PC-3 (cell line): ENCODE data around the gene DOK7. TPM values are rescaled to one million over a fixed set of nuclear protein-coding genes. Genes with fewer than 3 reads are reported as not detected.

Source experiments
- ATAC-seq: fragments of 200-7000 bp; cut with Tn5 transposase; 2 replicates; pipeline ENCODE4 v1.9.1; 2020; ENCODE audit warnings: mild to moderate bottlenecking, moderate library complexity
- BruUV-seq: library from RNA; stranded (reverse); fragments of 400-500 nt; replicated peaks from 2 replicates; lab custom pipeline; 2021; lab: Mats Ljungman, UMichigan
- CTCF ChIA-PET: fragments of 300-600 bp; sonication (Branson Sonifier 250); formaldehyde crosslinking; loops from one replicate; lab custom pipeline; 2022; ENCODE audit warnings: antibody characterized with exemption; lab: Charles Lee
- POLR2A ChIA-PET: fragments of 300-600 bp; sonication (Branson Sonifier 250); formaldehyde crosslinking; loops from one replicate; lab custom pipeline; 2022; ENCODE audit warnings: antibody characterized with exemption; ENCODE audit not compliant: unreplicated experiment; lab: Charles Lee
- DNase-seq: peaks from one replicate; pipeline ENCODE4 v3.0.0-alpha.2; 2015
- H2AFZ ChIP-seq: fragments of 300-600 bp; sonication (generic); 2 replicates; pipeline ENCODE4 v1.6.0; 2016; ENCODE audit warnings: antibody characterized with exemption, low read length
- H3F3A ChIP-seq: fragments of 300-600 bp; sonication (generic); one replicate; pipeline ENCODE4 v1.6.0; 2017; ENCODE audit warnings: antibody characterized with exemption, low read length, control low read depth, mild to moderate bottlenecking; ENCODE audit not compliant: unreplicated experiment
- H3K27ac ChIP-seq: fragments of 300-600 bp; sonication (generic); 2 replicates; pipeline ENCODE4 v1.5.1; 2016; ENCODE audit warnings: mild to moderate bottlenecking, low read length
- H3K27me3 ChIP-seq: fragments of 300-600 bp; sonication (generic); 2 replicates; pipeline ENCODE4 v1.6.1; 2016; ENCODE audit warnings: low read length, mixed read lengths
- H3K36me3 ChIP-seq: fragments of 300-600 bp; sonication (generic); 2 replicates; pipeline ENCODE4 v1.6.1; 2016; ENCODE audit warnings: low read depth, mixed run types, low read length, mixed read lengths
- H3K4me1 ChIP-seq: fragments of 300-600 bp; sonication (generic); 2 replicates; pipeline ENCODE4 v1.5.1; 2016; ENCODE audit warnings: low read length; ENCODE audit not compliant: insufficient read depth
- H3K4me2 ChIP-seq: fragments of 300-600 bp; sonication (generic); 2 replicates; pipeline ENCODE4 v1.6.0; 2016; ENCODE audit warnings: low read length
- H3K4me3 ChIP-seq: fragments of 300-600 bp; sonication (generic); 2 replicates; pipeline ENCODE4 v1.5.1; 2016; ENCODE audit warnings: mild to moderate bottlenecking, low read length, mixed read lengths
- H3K79me2 ChIP-seq: fragments of 300-600 bp; sonication (generic); 2 replicates; pipeline ENCODE4 v1.6.1; 2017; ENCODE audit warnings: low read length, mixed read lengths
- H3K9ac ChIP-seq: fragments of 300-600 bp; sonication (generic); 2 replicates; pipeline ENCODE4 v1.6.0; 2016; ENCODE audit warnings: mild to moderate bottlenecking, low read length
- H3K9me2 ChIP-seq: fragments of 300-600 bp; sonication (generic); replicated peaks from 2 replicates; pipeline ENCODE4 v1.6.1; 2016; ENCODE audit warnings: mixed run types, low read length, mixed read lengths
- H3K9me3 ChIP-seq: fragments of 300-600 bp; sonication (generic); 2 replicates; pipeline ENCODE4 v1.6.1; 2016; ENCODE audit warnings: low read length, mixed read lengths
- H4K20me1 ChIP-seq: fragments of 300-600 bp; sonication (generic); 2 replicates; pipeline ENCODE4 v1.6.1; 2016; ENCODE audit warnings: low read length, mixed read lengths
- CTCF ChIP-seq: fragments of 300-600 bp; sonication (generic); conservative IDR thresholded peaks from 2 replicates; pipeline ENCODE4 v1.5.1; 2017; ENCODE audit warnings: antibody characterized with exemption, low read depth, mild to moderate bottlenecking, low read length
- EZH2 ChIP-seq: fragments of 300-600 bp; sonication (generic); IDR thresholded peaks from one replicate; pipeline ENCODE4 v1.6.1; 2017; ENCODE audit warnings: antibody characterized with exemption, mild to moderate bottlenecking, low read length; ENCODE audit not compliant: unreplicated experiment
- EZH2phosphoT487 ChIP-seq: fragments of 300-600 bp; sonication (generic); IDR thresholded peaks from 2 replicates; pipeline ENCODE4 v1.6.1; 2018; ENCODE audit warnings: mild to moderate bottlenecking, antibody characterized with exemption, low read length, borderline replicate concordance
- intact Hi-C: fragments of 100-400 bp; cut with micrococcal nuclease; formaldehyde crosslinking; loops from 2 replicates; pipeline ENCODE4 v1.9.0; 2023
- total RNA-seq: library from RNA; depleted of rRNA; stranded (reverse); fragments of >200 nt; gene quantifications from 2 replicates; pipeline ENCODE4 v1.2.3, GENCODE V29; 2014

Gene DOK7
- total RNA-seq, 1 experiment from 2014 or later: 2.5 TPM

- H3K79me2 ChIP-seq: peaks cover 16% of the 10 kb centered on the region
These were observed 61.2 kb downstream of the DOK7 start for GRCh38 chr4:3524349-3524748.

GRCh38 chr4:3524920-3525319 is 61.8 kb downstream of the DOK7 start:
- intact Hi-C loops: no loop called here
- no peaks in the 10 kb centered on the region for H3F3A ChIP-seq
- TF ChIP-seq CTCF: no peak
- TF ChIP-seq EZH2: no peak
- TF ChIP-seq EZH2phosphoT487: no peak
- no peak overlapping the region for H3K4me2 ChIP-seq
- H4K20me1 ChIP-seq: no peaks in the 10 kb centered on the region
- no peaks in the 10 kb centered on the region for H3K4me1 ChIP-seq
- no peak overlapping the region for H3K27ac ChIP-seq
- BruUV-seq: no TSS peak
- H2AFZ ChIP-seq: no peak overlapping the region
- no peaks in the 10 kb centered on the region for H3K9me3 ChIP-seq
- H3K27me3 ChIP-seq: no peaks in the 10 kb centered on the region
- CTCF ChIA-PET: no interaction called here
- H3K9ac ChIP-seq: no peak overlapping the region
- POLR2A ChIA-PET: no interaction called here
- no peak for DNase-seq
- H3K4me3 ChIP-seq: no peak overlapping the region
- no peaks in the 10 kb centered on the region; the same call in 1 of the 2 replicates for H3K36me3 ChIP-seq
- no peaks in the 10 kb centered on the region for H3K9me2 ChIP-seq
- ATAC-seq: no peak
- peaks cover 22% of the 10 kb centered on the region for H3K79me2 ChIP-seq

More at GRCh38 chr4:3524349-3524748, 61.2 kb downstream of the DOK7 start:
- Histone ChIP-seq H3K9me3 (no peaks in the 10 kb centered on the region), H4K20me1 (no peaks in the 10 kb centered on the region), H3K4me1 (no peaks in the 10 kb centered on the region), H3K4me2 (no peak overlapping the region), H3K27ac (no peak overlapping the region), H3K36me3 (no peaks in the 10 kb centered on the region; the same call in 1 of the 2 replicates), H2AFZ (no peak overlapping the region), H3K27me3 (no peaks in the 10 kb centered on the region), H3K9ac (no peak overlapping the region), H3K9me2 (no peaks in the 10 kb centered on the region), H3K4me3 (no peak overlapping the region), H3F3A (no peaks in the 10 kb centered on the region)
- ChIA-PET POLR2A (no interaction called here), CTCF (no interaction called here)
- ATAC-seq: no peak
- intact Hi-C loops: no loop called here
- TF ChIP-seq CTCF (no peak), EZH2phosphoT487 (no peak), EZH2 (no peak)
- DNase-seq: no peak
- BruUV-seq: no TSS peak

GRCh38 chr4:3525532-3526430 is 62.7 kb downstream of the DOK7 start:
- TF ChIP-seq CTCF (no peak), EZH2phosphoT487 (no peak), EZH2 (no peak)
- H4K20me1 ChIP-seq: peaks cover 8% of the 10 kb centered on the region; the same call in 1 of the 2 replicates
- no peak overlapping the region for H3K27ac ChIP-seq
- no peaks in the 10 kb centered on the region for H3K9me3 ChIP-seq
- intact Hi-C loops: no loop called here
- no peaks in the 10 kb centered on the region; the same call in 1 of the 2 replicates for H3K36me3 ChIP-seq
- H3K4me1 ChIP-seq: peaks cover 7% of the 10 kb centered on the region; the same call in 1 of the 2 replicates
- ChIA-PET POLR2A (no interaction called here), CTCF (no interaction called here)
- ATAC-seq (no peak), DNase-seq (no peak)
- peaks cover 30% of the 10 kb centered on the region for H3K79me2 ChIP-seq
- no peaks in the 10 kb centered on the region for H3F3A ChIP-seq
- no peaks in the 10 kb centered on the region for H3K9me2 ChIP-seq
- no peaks in the 10 kb centered on the region for H3K27me3 ChIP-seq
- H3K4me2 ChIP-seq: no peak overlapping the region
- no TSS peak for BruUV-seq
- no peak overlapping the region for H3K9ac ChIP-seq
- H3K4me3 ChIP-seq: no peak overlapping the region
- H2AFZ ChIP-seq: no peak overlapping the region
